HEK293T (cell line): ENCODE measurements around the gene ACBD6.

Source experiments
- ARNT ChIP-seq: fragments of 450-650 bp; IDR thresholded peaks from 2 replicates; pipeline ENCODE4 v1.6.1; 2017; ENCODE audit warnings: mild to moderate bottlenecking
- BHLHE40 ChIP-seq: fragments of 450-650 bp; IDR thresholded peaks from 2 replicates; pipeline ENCODE4 v1.6.1; 2016; ENCODE audit warnings: mild to moderate bottlenecking, moderate library complexity, borderline replicate concordance
- ELF4 ChIP-seq: fragments of 450-650 bp; IDR thresholded peaks from 2 replicates; pipeline ENCODE4 v1.6.1; 2017; ENCODE audit warnings: antibody characterized with exemption
- FOXA1 ChIP-seq: fragments of 450-650 bp; IDR thresholded peaks from 2 replicates; pipeline ENCODE4 v1.6.1; 2016; ENCODE audit warnings: mild to moderate bottlenecking
- FOXK2 ChIP-seq: fragments of 450-650 bp; IDR thresholded peaks from 2 replicates; pipeline ENCODE4 v1.6.1; 2016; ENCODE audit warnings: mild to moderate bottlenecking
- FOXM1 ChIP-seq: fragments of 450-650 bp; IDR thresholded peaks from 2 replicates; pipeline ENCODE4 v1.6.1; 2017; ENCODE audit warnings: mild to moderate bottlenecking, borderline replicate concordance
- HDGF ChIP-seq: fragments of 450-650 bp; IDR thresholded peaks from 2 replicates; pipeline ENCODE4 v1.6.1; 2017; ENCODE audit warnings: antibody characterized with exemption, borderline replicate concordance
- L3MBTL2 ChIP-seq: fragments of 450-650 bp; conservative IDR thresholded peaks from 2 replicates; pipeline ENCODE4 v1.6.1; 2016; ENCODE audit warnings: mild to moderate bottlenecking
- SP1 ChIP-seq: fragments of 450-650 bp; IDR thresholded peaks from 2 replicates; pipeline ENCODE4 v1.6.1; 2017
- SUZ12 ChIP-seq: fragments of 450-650 bp; IDR thresholded peaks from 2 replicates; pipeline ENCODE4 v1.6.1; 2016; ENCODE audit warnings: mild to moderate bottlenecking
- TARDBP ChIP-seq: fragments of 450-650 bp; IDR thresholded peaks from 2 replicates; pipeline ENCODE4 v1.6.1; 2016
- ZNF384 ChIP-seq: fragments of 450-650 bp; IDR thresholded peaks from 2 replicates; pipeline ENCODE4 v1.6.1; 2016

- TF ChIP-seq ELF4, result no peak
- TF ChIP-seq TARDBP, result no peak
- TF ChIP-seq FOXM1, result no peak
- no peak for TF ChIP-seq FOXK2
- TF ChIP-seq SUZ12, result no peak
- no peak for TF ChIP-seq FOXA1
- TF ChIP-seq ZNF384, result no peak
- no peak for TF ChIP-seq BHLHE40
- TF ChIP-seq ARNT, result no peak
- no peak for TF ChIP-seq SP1
- no peak for TF ChIP-seq HDGF
- TF ChIP-seq L3MBTL2, result no peak
These were observed 148.4 kb downstream of the ACBD6 start for GRCh38 chr1:180353945-180354344.
